Activated CD4-positive, alpha-beta T cell treated with anti-CD3 and anti-CD28 coated beads for 1 hour (primary cell): ENCODE data around the gene TNFRSF9.

Experiments
- DNase-seq: peaks from one replicate; pipeline ENCODE4 v3.0.0-alpha.2; 2020

The TNFRSF9 gene

DNA sequence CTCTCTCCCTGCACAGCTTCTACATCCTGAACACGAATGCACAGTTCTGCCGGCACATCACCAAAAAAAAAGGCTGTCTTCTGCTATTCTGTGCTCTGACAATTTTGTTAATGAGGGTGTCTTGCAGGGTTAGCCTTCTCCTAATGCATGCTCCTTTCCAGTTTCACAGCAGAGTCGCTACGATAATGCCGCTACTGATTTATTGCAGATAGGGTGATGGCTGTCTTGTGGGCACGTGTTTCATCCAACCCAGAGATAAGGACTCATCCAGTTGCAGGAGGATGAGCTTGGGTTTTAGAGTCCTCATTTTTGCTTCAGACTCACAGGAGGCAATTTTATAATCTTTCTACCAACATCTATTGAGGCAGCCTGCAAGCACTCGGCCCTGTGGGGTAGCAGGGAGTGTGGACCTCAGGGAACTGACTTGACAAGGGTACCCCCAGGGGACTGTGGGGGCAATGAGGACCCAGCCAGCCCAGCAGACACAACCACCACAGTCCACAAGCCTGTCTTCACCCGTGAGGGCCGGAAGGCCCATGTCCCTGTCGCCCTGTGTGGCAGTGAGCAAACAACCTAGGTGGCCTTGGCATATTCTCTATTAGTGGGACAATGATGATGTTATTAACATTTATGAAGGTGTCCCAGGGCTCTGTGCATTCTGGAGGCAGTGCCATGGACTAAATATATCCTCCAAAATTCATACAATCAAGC, 72.4 kb downstream of the TNFRSF9 start:
- no peak for DNase-seq

DNA sequence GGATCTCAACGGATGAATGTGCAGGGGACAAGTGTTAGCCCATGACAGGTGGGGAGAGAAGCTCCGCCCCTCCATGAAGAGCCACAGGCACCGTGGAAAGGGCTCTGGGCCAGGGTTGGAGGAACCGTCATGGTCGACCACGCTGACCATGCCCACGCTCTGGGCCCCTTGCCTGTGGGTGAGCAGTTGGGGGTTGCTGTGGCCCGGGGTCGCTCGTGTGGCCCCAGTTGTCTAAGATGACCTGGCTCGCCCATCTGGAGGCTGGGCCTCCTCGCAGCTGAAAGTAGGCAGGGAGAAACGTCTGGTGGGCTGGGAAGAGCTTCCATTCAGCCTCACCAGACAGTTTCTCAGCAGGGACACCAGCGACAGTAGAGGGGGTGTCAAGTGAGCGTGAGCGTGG, 74.7 kb downstream of the TNFRSF9 start:
- no peak for DNase-seq
